Mucosa of descending colon (tissue), 3 donors: Measurements from ENCODE around the gene ATRN. TPM values are rescaled to one million over a fixed set of nuclear protein-coding genes. Genes with fewer than 3 reads are reported as not detected.

Experiments
- ATAC-seq: fragments of 200-7000 bp; cut with Tn5 transposase; one replicate; pipeline ENCODE4 v1.9.1; 2020; ENCODE audit warnings: mild to moderate bottlenecking, moderate library complexity
- DNase-seq, 3 donors: peaks; one replicate each; pipeline ENCODE4 v3.0.0-alpha.2; 2020
- H3K36me3 ChIP-seq: fragments of 200-600 bp; one replicate; pipeline ENCODE4 v1.8.0; 2021; ENCODE audit warnings: low read depth, mild to moderate bottlenecking
- H3K4me1 ChIP-seq: fragments of 200-600 bp; one replicate; pipeline ENCODE4 v1.8.0; 2021; ENCODE audit warnings: low read depth, mild to moderate bottlenecking
- H3K4me3 ChIP-seq: fragments of 200-600 bp; one replicate; pipeline ENCODE4 v1.8.0; 2021; ENCODE audit warnings: mild to moderate bottlenecking
- H3K9me3 ChIP-seq: fragments of 200-600 bp; one replicate; pipeline ENCODE4 v1.8.0; 2021; ENCODE audit warnings: mild to moderate bottlenecking
- intact Hi-C, 2 donors: fragments of 100-400 bp; cut with DNase I in 1 of 2; cut with micrococcal nuclease in 1 of 2; formaldehyde crosslinking; loops; one replicate each; pipeline versions ENCODE4 v1.11.0 to v1.11.1; 2022; cut with DNase I, micrococcal nuclease
- total RNA-seq, 3 donors: library from RNA; stranded (reverse); fragmentation: NEBNext Ultra II Directional in 2 of 3; extraction: Animal tissue kit (Norgen Biotek cat#: 25700) in 2 of 3; gene quantifications; one replicate each; pipeline versions ENCODE4 v1.2.1 to v1.2.4, GENCODE V29; 2021 to 2023
- TF ChIP-seq, protein P1 (sequence below): fragments of 200-600 bp; IDR thresholded peaks from one replicate; pipeline ENCODE4 v1.8.0; 2022; ENCODE audit warnings: antibody characterized with exemption, mild to moderate bottlenecking
- donor health status: DM: no; HTN: no; CAD: no; lungs with moderate emphysema.
- donor health status: DM: no; HTN: no; CAD: no.
- donor health status: DM: no; HTN: yes; CAD: no.

Gene ATRN
- total RNA-seq, 3 donors from 2014 or later = 22.1 to 28.2 (median 23.7) TPM

DNA sequence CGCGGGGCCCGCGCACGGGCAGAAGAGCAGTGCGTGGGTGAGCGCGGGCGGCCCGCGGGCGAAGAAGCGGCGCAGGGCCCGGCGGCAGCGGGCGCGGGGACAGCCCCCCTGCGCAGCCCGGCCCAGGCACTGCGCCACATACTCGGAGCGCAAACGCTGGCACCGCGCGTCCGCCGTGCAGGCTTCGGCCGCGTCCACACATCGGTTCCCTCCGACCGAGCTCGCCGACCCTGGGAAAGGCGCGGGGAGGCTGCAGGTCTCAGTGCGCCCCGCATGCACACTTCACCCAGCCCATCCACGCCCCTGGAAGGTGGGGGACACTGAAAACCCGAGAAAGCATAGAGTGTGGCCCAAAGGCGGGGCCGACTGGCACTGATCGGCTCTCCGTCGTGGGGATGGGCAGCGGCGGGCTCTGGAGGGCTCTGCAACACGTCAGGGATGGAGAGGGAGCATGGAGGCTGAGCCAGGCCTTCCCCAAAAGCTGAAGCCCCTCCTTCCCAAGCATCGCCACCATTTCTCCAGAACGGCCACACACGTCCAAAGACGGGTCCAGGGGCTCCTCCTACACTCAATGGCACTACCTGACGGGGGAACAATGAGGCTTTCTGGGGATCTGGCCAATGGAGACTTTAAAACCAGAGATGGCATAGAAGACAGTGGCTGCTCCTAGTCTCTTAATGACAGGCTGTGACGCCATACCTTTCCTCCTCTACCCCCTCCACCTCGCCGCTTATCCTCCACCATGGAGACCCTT is 190.4 kb downstream of the ATRN start:
- DNase-seq (peak in 1 of 3 donors; percentile 48), ATAC-seq (no peak)
- Histone ChIP-seq H3K4me1 (peaks cover 3% of the 10 kb centered on the region), H3K9me3 (no peaks in the 10 kb centered on the region), H3K36me3 (no peaks in the 10 kb centered on the region), H3K4me3 (no peak overlapping the region)
- TF ChIP-seq, protein P1, sequence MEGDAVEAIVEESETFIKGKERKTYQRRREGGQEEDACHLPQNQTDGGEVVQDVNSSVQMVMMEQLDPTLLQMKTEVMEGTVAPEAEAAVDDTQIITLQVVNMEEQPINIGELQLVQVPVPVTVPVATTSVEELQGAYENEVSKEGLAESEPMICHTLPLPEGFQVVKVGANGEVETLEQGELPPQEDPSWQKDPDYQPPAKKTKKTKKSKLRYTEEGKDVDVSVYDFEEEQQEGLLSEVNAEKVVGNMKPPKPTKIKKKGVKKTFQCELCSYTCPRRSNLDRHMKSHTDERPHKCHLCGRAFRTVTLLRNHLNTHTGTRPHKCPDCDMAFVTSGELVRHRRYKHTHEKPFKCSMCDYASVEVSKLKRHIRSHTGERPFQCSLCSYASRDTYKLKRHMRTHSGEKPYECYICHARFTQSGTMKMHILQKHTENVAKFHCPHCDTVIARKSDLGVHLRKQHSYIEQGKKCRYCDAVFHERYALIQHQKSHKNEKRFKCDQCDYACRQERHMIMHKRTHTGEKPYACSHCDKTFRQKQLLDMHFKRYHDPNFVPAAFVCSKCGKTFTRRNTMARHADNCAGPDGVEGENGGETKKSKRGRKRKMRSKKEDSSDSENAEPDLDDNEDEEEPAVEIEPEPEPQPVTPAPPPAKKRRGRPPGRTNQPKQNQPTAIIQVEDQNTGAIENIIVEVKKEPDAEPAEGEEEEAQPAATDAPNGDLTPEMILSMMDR = no peak
- intact Hi-C loops = no loop called here

DNA sequence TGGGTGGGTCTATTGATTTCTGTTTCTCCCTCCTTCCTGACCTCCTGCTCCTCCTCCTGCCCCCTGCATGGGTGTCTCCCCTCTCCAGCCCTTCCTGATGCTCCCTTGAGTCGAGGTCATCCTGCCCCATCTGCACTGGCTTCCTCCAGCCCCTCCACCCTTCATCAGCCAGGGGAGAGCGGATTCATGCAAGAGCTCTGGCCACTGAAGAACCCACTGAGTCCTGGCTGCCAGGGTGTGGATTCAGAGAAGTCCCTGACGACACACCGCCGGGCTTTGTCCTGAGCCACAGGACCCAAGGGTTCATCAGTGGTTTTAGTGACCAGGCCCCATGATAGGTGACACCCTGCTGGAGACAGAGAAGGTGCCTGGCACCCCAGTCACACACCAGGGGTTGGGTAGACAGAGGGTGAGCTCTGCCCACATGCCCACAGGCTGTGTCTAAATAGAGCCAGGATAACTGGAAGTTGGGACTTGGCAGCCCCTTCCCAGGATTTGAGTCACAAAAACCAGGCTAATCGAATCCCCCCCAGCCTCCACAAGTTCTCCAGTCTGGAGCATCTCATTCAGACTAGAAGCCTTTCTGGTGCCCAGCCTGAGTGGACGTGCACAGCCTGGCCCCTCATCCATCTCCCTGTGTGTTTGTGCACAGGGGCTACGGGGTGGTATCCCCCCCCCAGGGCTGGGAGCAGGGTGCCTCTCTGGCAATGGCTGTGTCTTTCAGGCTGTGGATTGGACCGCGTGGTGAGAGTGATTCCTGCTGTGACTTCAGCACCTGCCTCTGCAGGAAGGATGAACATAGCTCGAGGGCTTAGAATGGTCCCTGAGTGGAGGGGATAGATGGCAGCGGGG is 191.2 kb downstream of the ATRN start:
- Histone ChIP-seq H3K4me3 (no peak overlapping the region), H3K9me3 (no peaks in the 10 kb centered on the region), H3K4me1 (peaks cover 3% of the 10 kb centered on the region), H3K36me3 (no peaks in the 10 kb centered on the region)
- TF ChIP-seq, protein P1 = no peak
- no peak for ATAC-seq
- peak in 2 of 3 donors; percentile 9 to 29 for DNase-seq
- intact Hi-C loops = no loop called here

DNA sequence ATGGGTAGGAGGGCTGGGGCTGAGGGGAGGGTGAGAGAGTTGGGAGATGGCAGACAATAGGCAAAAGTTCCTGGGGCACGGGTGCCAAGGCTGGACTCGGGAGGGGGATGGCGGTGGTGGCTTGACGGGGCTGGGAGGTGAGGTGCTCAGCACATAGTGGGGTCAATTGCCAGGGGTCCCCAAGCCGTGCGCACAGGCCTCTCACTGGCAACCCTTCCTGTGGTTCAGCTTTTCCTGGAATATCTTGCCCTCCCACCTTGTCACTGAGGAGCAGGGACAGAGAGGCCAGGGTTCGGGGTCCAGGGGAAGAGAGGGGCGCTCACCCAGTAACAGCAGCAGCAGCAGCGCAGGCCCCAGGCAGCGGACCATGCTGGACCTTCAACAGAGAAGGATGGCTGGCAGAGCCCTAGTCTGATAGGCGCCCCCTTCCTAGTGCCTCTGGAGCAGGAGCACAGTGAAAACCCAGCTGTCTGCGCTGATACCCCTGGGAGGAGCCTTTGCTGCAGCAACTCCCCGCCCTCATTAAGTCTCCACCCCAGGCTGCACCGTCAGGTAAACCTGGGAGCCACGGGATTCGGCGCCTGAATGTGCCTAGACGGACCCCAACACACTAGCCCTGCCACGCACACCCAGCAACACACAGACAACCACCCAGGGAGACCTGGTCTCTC is 192.3 kb downstream of the ATRN start, which contains the start of gene GFRA4:
Gene GFRA4, minus strand, starts transcription at position 369 of the 671 bp plus-strand sequence. Its CDS starts 0 bp downstream, at position 369.
- Histone ChIP-seq H3K36me3 (no peaks in the 10 kb centered on the region), H3K4me1 (peaks cover 3% of the 10 kb centered on the region), H3K9me3 (no peaks in the 10 kb centered on the region), H3K4me3 (no peak within 1 kb of the TSS)
- ATAC-seq = no peak
- intact Hi-C loops = no loop called here
- DNase-seq = peak in 1 of 3 donors; percentile 29
- TF ChIP-seq, protein P1 = no peak

DNA sequence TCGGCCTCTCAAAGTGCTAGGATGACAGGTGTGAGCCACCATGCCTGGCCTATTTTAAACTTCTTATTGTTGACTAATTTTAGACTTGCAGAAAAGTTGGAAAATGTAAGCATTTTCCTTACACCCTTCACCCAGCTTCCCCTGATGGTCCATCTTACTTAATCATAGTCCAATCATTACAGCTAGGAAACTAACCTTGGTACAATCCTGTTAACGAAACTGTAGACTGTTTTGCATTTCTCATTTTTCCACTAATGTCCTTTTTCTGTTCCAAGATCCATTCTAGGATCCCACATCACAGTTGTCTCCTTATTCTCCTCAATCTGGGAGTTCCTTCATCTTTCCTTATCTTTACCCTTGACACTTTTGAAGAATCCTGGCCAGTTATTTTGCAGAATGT is 193.0 kb downstream of the ATRN start:
- TF ChIP-seq, protein P1 = no peak
- intact Hi-C loops = no loop called here
- ATAC-seq (no peak), DNase-seq (no peak)
- Histone ChIP-seq H3K9me3 (no peaks in the 10 kb centered on the region), H3K4me1 (peaks cover 3% of the 10 kb centered on the region), H3K36me3 (no peaks in the 10 kb centered on the region), H3K4me3 (no peak overlapping the region)

DNA sequence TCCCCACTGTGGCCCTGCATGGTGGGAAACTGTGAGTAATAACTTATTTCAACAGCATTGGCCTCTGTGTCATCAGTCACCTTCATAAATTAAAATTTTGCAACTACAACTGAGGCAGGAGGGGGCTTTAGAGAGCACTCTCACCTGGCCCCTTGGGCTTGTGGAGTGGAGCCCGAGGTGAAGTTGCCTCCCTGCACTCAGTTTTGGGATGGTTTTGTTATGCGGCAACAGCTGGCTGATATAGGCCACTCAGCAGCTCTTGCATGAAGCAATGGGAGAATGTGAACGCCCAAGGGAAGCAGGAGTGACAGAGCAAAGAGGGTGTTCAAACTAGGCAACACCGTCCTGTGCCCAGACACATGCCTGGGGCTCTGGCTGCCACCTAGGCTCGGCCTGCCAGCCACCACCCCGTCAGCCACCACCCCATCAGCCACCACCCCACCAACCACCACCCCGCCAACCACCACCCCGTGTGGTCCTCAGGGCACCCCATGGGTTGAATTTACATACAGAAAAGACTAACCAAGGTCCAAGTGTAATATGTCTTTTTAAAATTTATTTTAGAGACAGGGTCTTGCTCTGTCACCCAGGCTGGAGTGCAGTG is 196.7 kb downstream of the ATRN start:
- TF ChIP-seq, protein P1 = no peak
- Histone ChIP-seq H3K9me3 (no peaks in the 10 kb centered on the region), H3K4me3 (no peak overlapping the region), H3K4me1 (no peaks in the 10 kb centered on the region), H3K36me3 (no peaks in the 10 kb centered on the region)
- no peak for ATAC-seq
- intact Hi-C loops = no loop called here
- DNase-seq = peak in 1 of 3 donors; percentile 13
